Erythroblast (primary cell): Measurements from ENCODE around the gene SLC34A3.

Experiments
- GATA1 ChIP-seq: IDR thresholded peaks from 2 replicates; pipeline ENCODE4 v1.6.1; 2011; ENCODE audit warnings: low read depth, mild to moderate bottlenecking, control low read depth, low read length, moderate library complexity
- POLR2A ChIP-seq: IDR thresholded peaks from 2 replicates; pipeline ENCODE4 v1.6.1; 2011; ENCODE audit warnings: mild to moderate bottlenecking, low read length

- no peak for TF ChIP-seq POLR2A
- TF ChIP-seq GATA1 = no peak
These were observed 49.0 kb upstream of the SLC34A3 start for GRCh38 chr9:137181680-137182079.
